Upper lobe of left lung (tissue), 4 donors: Measurements from ENCODE around the gene GLMP.

Experiments used
- POLR2A ChIP-seq, 4 donors: fragments of 450-650 bp; IDR thresholded peaks; one replicate each; pipeline ENCODE4 v1.5.1; 2016 to 2017; ENCODE audit warnings: antibody characterized with exemption in 4 of 4, mild to moderate bottlenecking in 2 of 4
- TF ChIP-seq, protein P1 (sequence below), 6 experiments: fragments of 450-650 bp in 4 of 6; fragments of 200-600 bp in 2 of 6; sonication (generic) in 2 of 6; IDR thresholded peaks; one replicate each; pipeline ENCODE4 v1.5.1; 2016 to 2019; ENCODE audit warnings: antibody characterized with exemption in 6 of 6

GRCh38 chr1:156284112-156284511 lies 11.4 kb downstream of the GLMP start, which contains the start of gene TMEM79:
- TF ChIP-seq, protein P1, sequence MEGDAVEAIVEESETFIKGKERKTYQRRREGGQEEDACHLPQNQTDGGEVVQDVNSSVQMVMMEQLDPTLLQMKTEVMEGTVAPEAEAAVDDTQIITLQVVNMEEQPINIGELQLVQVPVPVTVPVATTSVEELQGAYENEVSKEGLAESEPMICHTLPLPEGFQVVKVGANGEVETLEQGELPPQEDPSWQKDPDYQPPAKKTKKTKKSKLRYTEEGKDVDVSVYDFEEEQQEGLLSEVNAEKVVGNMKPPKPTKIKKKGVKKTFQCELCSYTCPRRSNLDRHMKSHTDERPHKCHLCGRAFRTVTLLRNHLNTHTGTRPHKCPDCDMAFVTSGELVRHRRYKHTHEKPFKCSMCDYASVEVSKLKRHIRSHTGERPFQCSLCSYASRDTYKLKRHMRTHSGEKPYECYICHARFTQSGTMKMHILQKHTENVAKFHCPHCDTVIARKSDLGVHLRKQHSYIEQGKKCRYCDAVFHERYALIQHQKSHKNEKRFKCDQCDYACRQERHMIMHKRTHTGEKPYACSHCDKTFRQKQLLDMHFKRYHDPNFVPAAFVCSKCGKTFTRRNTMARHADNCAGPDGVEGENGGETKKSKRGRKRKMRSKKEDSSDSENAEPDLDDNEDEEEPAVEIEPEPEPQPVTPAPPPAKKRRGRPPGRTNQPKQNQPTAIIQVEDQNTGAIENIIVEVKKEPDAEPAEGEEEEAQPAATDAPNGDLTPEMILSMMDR (IDR thresholded peaks at IDR 0.05) = no peak
- no peak for TF ChIP-seq POLR2A (IDR thresholded peaks at IDR 0.05)
